Breast epithelium (tissue), 3 donors: Measurements from ENCODE around the gene CFAP20DC.

Source experiments
- CTCF ChIP-seq, 3 donors: fragments of 450-650 bp; IDR thresholded peaks; one replicate each; pipeline ENCODE4 v1.5.1; 2016 to 2017; ENCODE audit warnings: antibody characterized with exemption in 3 of 3, mild to moderate bottlenecking in 3 of 3, moderate library complexity in 3 of 3
- POLR2AphosphoS5 ChIP-seq, 3 donors: sonication (generic); formaldehyde crosslinking; IDR thresholded peaks; one replicate each; pipeline ENCODE4 v1.6.1; 2017; ENCODE audit warnings: antibody characterized with exemption in 3 of 3

- TF ChIP-seq CTCF (IDR thresholded peaks at IDR 0.05), result no peak
- no peak for TF ChIP-seq POLR2AphosphoS5 (IDR thresholded peaks at IDR 0.05)
These were observed 248.9 kb downstream of the CFAP20DC start for GRCh38 chr3:58800940-58801339.
